H4 (cell line): Measurements from ENCODE around the gene AOPEP. TPM values are rescaled to one million over a fixed set of nuclear protein-coding genes. Genes with fewer than 3 reads are reported as not detected.

Experiments
- DNase-seq: peaks from one replicate; pipeline ENCODE4 v3.0.0-alpha.2; 2015; ENCODE audit warnings: low spot score
- total RNA-seq: library from RNA; depleted of rRNA; stranded (reverse); fragments of >200 nt; shearing (Covaris generic); gene quantifications from 2 replicates; pipeline ENCODE4 v1.2.3, GENCODE V29; 2014

The AOPEP gene
- total RNA-seq, 1 experiment from 2014 or later = 130 TPM

DNA sequence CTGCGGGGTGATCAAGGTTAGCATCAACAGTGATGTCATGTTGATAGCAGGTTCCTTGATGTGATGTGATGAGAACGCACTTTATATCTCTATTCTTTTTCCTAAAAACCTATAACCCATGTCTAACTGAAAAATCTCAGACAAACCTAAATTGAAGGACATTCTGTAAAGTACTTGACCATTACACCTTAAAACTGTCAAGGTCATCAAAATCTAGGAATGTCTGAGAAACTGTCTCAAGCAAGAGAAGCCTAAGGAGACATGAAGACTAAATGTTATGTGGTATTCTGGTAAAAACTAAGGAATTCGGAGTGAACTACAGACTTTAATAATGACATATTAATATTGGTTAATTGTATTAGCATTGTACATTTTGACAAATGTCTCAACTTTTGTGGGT, 170.0 kb downstream of the AOPEP start:
- DNase-seq = no peak

DNA sequence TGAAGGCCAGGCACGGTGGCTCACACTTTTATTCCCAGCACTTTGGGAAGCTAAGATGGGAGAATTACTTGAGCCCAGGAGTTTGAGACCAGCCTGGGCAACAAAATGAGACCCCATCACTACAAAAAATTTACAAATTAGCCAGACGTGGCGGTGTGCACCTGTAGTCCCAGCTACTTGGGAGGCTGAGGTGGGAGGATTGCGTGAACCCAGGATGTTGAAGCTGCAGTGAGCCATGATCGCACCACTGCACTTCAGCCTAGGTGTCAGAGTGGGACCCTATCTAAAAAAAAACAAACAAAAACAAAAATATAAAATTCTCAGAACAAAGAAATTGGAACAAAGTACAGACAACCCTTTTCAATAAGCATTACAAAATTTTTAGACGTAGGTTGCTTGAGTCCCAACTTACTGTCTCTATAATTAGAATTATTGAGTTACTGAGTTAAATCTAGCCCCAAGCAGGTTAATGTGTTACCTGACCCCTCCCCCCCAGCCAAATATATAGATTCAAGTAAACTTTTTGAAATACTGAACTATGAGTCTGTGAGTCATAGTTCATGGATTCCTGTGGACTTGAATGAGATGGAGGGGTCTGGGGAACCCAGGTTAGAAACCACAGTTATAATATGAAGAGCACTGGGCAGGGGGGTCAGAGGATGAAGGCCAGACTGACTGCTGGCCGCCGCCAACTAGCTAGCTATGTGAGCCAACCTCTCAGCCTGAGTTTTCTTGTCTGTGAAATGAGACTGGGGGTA, 173.1 kb downstream of the AOPEP start:
- no peak for DNase-seq

DNA sequence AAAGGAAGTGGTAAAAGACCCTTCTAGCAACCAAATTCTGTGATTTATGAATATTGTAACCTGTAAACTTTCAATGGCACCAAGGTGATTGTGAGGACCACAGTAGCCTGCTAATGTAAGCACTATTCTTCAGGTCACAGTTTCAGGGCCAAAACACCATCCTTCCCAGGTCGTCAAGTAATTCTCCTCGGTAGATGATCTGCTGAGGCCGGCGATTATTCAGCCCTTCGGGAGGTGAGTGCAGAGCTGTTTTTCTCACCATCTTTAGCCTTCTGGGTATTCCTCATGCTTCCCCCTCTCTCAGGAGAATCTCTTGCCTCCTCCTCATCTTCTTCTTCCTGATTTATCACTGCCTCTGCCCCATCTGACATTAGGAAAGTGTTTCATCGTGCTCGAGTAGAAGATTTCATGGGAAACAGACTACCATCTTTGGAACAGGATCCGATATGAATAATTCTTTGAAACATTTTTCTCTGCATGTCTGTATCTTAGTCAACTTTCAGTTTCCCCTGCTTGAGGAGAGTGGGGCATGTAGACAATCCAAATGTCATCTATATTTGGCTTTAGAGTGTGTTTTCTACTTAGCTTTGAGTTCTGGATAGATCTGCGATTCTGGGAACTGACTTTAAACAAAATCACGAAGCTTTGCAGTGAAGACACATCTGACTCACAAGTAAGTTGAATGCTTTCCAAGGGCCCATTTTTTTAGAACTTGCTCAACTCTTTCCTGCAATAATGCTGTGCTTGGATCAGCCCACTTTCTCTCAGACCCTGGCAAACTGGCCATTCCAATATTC, 173.9 kb downstream of the AOPEP start:
- DNase-seq = peak; percentile 73

DNA sequence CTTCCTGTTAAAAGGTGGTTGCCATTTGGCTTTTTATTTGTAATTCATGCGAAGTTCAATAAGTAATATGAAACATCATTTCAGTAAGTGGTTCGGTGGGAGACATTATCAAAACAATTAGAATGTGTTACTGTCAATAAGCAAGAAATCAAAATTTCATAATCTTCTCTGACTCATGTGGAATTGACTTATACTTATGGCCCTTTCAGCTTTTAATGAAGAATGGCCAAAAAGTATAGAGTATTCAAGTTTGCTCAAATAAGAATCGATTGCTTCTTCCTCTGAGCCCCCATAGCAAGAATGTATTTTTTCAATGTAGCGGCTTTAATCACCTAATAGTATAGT, 174.5 kb downstream of the AOPEP start:
- DNase-seq = no peak

DNA sequence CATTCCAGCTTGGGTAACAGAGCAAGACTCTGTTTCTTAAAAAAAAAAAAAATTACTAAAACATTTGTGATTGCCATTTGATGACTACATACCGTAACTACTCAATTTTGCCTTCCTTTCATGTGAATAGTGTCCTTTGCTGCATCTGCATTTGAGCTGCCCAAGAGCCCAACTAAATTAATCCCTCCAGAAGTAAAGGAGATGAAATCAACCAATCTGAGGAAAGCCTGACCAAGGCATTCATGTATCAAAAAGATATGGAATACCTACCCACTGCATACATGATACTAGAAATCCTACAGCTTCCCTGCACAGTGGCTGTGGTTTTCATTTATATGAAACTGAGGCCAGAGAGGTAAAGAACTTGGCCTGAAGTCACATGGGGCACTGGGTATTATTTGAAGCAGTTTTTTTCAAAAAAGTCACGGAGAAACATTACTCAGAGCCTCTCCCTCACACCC, 177.5 kb downstream of the AOPEP start:
- no peak for DNase-seq

DNA sequence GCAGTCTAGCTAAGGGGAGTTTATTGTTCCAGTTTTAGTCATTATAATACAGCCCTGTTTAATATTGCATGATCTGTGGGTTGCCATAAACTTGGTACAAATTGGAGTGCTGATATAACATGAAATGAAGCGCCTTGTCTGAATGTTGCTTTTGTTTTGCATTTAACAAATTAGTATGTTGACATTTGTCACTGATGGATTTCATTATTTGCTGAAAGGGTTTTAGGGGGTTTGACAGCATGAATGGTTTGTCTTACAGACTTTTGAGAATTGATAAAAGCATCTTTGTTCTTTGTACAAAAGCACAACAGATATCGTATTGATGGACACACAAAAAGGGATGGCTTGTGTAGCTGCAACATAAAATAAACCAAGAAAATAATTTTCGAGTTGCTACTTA, 178.3 kb downstream of the AOPEP start:
- DNase-seq = no peak

DNA sequence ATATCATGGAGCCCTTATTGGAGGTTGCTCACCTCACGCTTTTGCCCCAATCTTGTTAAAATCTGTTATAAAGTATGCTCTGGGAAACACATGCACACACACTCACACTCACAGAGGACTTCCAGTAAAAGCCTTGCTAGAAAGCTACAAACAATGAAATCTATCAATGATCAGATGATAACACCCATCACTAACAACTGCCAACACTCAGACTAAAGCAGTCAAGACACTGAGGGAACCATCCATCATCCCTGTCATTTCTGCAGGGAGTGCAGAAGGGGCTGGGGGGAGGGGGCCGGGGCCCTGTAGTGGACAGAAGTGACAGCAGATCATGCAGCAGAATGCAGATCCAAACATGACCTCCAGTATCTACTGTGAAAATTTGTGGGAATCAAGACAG, 179.1 kb downstream of the AOPEP start:
- no peak for DNase-seq

DNA sequence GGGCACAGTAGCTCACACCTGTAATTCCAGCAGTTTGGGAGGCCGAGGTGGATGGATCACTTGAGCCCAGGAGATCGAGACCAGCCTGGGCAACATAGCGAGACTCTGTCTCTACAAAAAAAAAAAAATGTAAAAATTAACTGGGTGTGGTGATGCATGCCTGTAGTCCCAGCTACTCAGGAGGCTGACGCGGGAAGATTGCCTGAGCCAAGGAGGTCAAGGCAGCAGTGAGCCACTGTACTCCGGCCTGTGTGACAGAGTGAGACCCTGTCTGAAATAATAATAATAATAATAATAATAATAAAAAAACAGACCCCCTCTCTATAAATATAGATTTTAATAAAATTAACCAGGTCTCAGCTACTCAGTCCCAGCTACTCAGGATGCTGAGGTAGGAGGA, 179.7 kb downstream of the AOPEP start:
- no peak for DNase-seq

DNA sequence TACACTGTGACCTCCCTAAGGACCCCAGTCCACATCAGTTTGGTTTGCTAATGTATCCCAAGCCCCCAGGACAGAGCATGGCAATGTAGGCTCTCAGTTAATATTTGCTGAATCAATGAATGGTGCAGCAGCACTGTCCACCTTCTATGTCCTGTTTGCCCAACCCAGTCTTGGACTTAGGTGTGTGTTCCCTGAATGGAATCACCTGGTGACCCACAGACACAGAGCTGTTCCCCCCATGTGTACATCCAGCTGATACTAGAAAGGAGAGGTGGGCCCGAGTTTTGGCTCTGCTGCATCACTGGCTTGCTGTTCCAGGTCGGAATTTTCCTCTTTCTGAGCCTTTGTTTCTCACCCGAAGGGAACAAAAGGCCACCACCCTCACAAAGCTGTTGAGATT, 180.2 kb downstream of the AOPEP start:
- no peak for DNase-seq

DNA sequence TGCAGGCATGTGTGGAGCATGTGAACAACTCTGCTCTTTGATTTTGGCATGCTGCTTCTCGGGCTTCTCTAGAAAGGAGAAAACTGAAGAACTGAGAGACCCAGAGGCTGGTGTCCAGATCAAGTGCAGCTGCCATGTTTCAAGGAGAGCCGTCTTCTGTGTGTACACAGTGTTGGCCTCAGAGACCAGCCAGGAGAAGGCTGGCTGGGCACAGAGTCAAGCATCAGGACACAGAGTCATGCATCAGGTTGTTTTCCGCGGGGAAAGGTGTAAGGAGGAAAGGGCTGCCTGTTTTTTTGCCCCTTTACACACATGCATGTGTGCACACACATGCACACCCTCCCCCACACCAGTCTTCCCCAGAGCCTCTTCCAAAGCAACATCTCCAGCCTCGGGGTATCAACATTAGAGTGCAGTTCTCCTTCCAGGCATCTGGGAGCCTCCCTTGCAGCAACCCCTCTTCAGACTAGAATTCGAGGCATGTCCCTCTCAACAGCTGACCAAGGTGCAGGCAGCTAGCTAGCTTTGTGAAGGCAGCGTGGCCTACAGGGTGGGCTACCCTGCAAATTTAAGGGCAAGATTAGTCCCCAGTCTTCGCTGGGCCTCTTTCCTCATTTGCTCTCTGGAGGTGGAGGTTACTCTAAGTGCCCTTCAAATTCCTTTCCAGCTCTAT, 180.9 kb downstream of the AOPEP start:
- DNase-seq = no peak

DNA sequence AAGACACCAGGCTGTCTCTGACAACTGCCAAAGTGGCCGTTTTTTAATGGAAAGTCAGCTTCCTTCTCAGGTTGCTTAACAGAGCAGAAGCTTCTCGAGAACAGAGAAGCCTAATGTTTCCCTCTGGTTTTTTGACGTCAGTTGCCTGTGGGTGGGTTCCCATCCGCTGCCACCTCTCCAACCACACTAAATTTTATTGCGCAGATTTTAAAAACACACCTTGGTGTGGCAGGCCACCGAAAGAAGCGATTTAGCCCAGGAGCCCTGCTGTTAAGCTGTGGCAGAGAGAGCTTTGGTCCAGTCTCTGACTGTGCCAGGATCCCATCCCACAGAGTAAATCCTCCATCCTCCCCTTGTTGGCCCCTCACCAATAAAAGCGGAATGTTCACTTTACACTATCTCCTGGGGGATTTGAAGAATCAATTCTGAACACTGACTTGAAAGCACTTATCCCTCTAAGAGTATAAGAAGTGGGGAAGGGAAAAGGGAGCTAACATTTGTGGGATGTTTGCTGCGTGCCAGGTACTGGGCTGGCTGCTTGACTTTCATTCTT, 181.6 kb downstream of the AOPEP start:
- DNase-seq = no peak

DNA sequence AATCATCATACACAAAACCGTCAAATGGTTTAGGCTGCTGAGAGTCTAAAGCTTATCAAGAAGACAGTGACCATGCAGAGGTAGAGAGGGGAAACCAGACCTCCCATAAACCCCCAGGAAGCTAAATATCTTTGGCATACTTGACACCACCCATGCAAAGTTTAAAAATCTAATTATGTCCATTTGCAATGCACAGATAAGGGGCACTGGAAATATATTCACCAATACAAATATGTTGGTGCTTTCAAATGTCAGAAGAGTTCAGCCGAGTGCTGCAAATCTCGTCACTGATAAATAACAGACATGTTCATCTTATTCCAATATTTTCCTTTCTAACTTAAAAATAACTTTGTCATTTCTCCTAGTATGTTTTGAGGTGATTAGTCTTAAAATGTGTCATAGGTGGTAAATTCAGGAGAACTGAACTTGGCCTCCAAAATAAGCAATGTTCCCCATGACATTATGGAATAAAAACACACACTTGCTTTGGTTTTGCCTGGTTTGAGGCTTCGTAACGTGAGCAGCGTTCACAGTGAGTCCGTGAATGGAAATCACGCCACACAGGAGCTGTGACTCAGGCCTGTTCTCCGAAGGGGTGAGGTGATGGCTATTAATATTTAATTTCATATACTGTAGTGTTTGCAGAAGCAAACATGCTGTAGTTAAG, 182.2 kb downstream of the AOPEP start:
- no peak for DNase-seq

DNA sequence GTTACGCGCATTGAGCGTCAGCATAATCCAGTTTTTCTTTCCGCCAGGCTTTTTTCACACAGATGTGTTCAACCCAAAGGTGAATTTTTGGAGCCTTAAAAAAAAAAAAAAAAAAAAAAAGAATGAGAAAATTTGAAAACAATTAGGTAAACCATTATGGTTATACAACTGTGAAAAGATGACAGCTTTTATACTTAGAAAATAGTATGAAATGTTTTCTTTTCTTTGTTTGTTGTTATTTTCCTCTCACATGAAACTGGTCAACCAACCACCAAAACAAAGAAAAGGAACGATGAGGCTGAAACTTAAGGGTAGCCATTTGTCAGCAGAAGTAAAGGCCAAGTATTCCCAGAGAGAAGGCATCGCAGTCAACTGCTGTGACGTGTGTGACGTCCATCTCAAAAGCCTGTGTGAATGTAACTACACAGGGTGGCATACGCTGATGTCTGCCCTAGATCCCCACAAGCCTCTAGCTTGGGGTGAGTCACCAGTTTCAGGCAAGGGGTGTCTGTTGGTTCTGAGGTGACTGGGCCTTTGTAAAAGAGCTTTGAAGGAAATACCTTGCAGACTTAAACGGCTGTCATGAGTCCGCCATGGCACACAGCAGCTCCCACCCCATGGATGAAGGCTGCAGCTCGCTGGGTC, 182.9 kb downstream of the AOPEP start:
- DNase-seq = no peak

DNA sequence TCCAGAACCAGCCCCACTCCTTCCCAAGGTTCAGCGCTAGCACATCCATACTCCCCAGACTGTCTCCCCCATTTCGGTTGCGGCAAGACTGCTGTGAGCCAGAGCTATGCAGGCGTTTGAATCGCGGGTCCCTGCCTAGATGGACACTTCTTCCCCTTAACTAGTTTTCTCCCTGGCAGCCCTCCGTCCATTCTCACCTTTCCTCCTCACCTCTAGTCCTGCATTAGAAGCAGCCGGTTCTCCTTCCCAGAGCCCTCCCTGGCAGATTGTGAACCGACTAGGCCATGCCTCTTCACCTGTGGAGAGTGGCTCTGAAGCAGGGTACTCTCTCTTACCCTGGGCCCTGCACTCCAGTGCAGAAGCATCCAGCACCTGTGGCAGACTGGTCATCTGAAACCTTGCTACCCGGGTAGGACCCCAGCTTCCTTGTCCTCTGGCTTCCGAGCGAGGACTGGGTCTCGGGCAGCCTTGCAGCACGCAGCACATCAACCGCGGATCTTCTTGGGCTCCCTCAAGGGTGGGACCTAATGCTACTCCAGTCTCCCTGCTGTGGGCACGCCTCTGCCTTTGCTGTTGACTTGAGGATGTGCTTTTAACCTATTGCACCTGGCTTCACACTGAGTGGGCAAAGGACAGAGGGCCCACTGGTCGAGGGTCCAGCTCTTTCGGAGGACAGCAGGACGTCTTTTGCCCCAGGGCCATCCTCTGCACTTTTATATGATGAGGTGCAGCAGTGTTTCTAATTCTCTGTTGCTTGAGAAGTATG, 183.6 kb downstream of the AOPEP start:
- DNase-seq = no peak

DNA sequence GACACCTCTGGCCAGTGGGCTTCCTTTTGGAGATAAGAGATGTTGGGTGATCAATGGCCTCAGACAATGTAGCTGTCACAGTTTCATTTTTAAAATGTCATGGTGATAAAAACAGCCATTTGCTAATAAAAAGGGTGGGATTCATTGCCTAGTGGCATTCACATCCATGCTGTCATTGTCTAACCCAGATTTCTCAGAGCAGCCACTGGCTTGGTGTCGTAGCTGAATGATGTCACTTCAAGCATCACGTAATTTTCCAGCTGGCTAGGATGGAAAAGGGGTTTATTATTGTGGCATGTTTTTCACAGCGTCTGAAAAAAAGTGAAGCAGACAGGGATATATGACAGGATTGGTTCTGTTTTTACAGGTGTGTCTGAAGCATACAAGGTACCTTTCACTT, 184.7 kb downstream of the AOPEP start:
- no peak for DNase-seq

DNA sequence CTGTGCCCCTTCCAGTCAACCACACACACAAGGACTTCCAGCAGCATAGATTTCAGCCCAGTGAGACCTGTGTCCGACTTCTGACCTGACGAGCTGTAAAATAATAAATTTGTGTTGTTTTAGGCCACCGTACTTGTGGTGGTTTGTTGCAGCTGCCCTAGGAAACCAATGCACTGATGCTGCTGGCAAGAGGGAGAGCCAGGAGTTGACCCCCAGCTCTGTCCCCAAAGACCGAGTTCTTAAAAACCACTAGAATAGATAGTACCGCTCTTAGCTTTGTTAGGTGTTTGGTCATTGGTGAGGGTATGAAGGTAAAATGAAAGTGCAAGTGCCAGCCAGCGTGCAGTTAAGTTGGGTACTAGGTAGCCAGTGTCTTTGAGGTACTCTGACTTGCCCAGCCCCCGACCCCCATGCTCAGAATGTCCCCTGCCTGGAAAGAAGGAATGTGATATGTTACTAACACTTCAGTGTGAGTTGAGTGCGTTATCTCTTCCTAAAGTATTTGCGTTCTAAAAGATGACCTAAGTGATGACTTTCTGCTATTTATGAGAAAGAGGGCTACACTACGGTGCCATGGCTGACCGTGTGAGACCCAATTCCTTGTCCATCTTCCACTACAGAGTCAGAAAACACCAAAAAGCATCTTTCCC, 185.6 kb downstream of the AOPEP start:
- DNase-seq = no peak

DNA sequence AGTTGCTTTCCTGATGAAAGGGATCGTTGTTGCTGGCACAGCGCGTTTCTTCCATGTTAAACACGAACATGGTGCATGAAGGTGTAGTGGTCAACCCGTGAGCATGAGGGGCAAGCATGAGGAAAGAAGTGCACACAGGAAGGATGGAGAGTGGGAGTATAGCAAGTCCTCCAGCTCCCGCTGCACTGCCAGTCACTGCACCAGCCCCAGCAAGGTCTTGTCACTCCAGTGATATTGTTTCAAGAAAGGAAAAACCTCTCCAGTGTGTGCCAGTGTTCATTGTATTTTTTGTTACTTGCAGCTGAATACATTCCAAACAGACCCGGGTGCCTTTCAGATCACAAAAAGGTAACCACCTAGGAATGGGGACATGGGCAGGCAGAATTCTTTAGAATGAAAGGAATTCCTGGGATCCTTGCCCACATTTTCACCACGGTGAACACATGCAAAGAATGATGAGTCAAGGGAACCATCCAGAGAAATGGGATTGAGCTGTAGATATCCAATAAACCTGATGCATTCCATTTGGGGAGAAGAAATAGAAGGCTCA, 186.3 kb downstream of the AOPEP start:
- DNase-seq = peak; percentile 77

DNA sequence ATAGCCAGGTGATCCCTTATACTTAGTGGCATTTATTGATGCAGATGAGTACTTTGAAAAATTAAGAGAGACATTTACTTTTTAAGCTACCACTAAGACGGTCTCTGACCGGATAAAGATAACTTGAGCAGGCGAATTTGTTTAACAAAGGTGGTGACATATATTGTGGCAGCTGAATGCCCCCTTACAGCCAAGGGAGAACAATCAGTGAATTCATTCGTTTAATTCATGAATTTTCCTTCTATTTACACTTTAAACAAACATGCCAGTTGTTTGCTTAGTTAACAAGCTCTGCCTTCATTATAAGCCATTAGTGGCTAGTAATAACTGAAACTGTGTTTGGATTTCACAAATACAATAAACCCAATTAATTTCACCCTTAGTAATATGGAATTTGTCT, 187.1 kb downstream of the AOPEP start:
- DNase-seq = no peak

DNA sequence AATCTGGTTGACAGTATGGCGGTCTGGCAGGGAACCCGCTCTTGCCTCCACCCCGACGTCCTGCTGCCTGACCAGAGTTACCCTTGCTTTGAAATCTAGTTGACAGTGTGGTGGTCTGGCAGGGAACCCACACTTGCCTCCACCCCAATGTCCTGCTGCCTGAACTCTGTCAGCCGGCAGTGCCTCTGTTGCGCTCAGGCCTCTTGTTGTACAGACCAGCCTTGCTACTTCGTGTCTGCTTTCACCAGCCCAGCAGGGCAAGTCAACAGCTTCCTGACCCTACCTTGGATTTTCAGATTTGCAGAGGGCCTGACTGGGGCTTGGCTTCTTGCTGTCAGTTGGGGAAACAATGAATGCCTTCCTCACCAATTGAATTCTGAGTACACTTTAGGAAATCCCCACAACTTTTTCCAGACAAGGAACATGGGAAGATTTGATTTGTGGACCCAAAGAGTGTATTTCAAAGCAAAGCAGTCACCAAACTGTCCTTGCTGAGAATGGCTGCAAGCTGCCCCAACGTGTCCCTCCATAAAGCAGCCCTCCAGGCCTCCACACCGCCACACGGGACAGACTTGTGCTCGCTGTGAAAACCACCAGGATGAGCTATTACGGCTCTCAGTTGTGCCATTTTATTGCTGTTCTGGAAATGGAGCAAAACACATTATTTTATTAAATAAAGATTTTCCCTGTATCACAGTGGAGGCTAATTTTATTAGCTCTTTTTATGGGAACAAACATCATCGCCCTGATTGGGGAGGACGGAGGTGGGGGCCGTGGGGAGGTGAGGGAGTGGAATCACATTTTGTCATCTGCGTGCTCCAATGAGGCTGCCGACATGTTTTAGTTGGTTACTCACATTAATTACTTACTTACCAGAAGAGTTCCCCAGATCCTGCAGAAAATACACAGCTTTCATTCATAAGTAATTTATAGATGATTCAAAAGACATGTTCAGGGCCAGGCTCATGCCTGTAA, 189.3 kb downstream of the AOPEP start:
- no peak for DNase-seq
